ENCODE data around the gene EPB41L4A.

- no peak for TF ChIP-seq CTCF (IDR thresholded peaks at IDR 0.05; ENCODE audit: poor library complexity)
- TF ChIP-seq EZH2phosphoT487 (IDR thresholded peaks at IDR 0.05; ENCODE audit: low read depth, severe bottlenecking, unreplicated experiment): no peak
- TF ChIP-seq EZH2 (IDR thresholded peaks at IDR 0.05; ENCODE audit: borderline replicate concordance): no peak
These were observed 37.6 kb downstream of the EPB41L4A start for GRCh38 chr5:112381521-112381920.
